HepG2 (cell line): ENCODE results near the gene SEMA7A. TPM values are rescaled to one million over a fixed set of nuclear protein-coding genes. Genes with fewer than 3 reads are reported as not detected.
A peak's percentile ranks its signal among the peaks of the same experiment; 100 is the strongest.

Experiments
- ATAC-seq: fragments of 200-7000 bp; cut with Tn5 transposase; 3 replicates; pipeline ENCODE4 v1.9.1; 2020; ENCODE audit warnings: mild to moderate bottlenecking, moderate library complexity
- BruUV-seq: library from RNA; stranded (reverse); fragments of 400-500 nt; replicated peaks from 2 replicates; lab custom pipeline; 2021; lab: Mats Ljungman, UMichigan
- CTCF ChIA-PET: fragments of 300-600 bp; formaldehyde crosslinking; extraction: SDS; loops from one replicate; lab custom pipeline; 2021; ENCODE audit warnings: low total read pairs, inconsistent platforms, low intra/inter-chr PET ratio; lab: Yijun Ruan, JAX
- POLR2A ChIA-PET: fragments of 350-600 bp; sonication (Branson Sonifier 250); formaldehyde crosslinking; loops from one replicate; lab custom pipeline; 2020; ENCODE audit warnings: antibody characterized with exemption, inconsistent platforms; lab: Yijun Ruan, JAX
- DNase-seq: peaks from one replicate; pipeline ENCODE4 v3.0.0-alpha.2; 2015; ENCODE audit warnings: low spot score
- FAIRE-seq: peaks from 3 replicates; lab custom pipeline; 2011; peaks lifted over from hg19 to GRCh38; lab: Jason Lieb, UNC
- H2AFZ ChIP-seq: one replicate; pipeline ENCODE4 v1.6.1; 2011; ENCODE audit warnings: low read length, inconsistent platforms
- H3K27ac ChIP-seq: fragments of 300-600 bp; 3 replicates; pipeline ENCODE4 v1.8.0; 2011; ENCODE audit warnings: mixed run types, mild to moderate bottlenecking, mixed read lengths, low read length, inconsistent platforms; ENCODE audit not compliant: insufficient read depth; ENCODE audit errors: extremely low read length
- H3K27me3 ChIP-seq, 2 experiments: fragments of 200-600 bp in 1 of 2; 2 replicates in 1 of 2; 3 replicates in 1 of 2; pipeline versions ENCODE4 v1.6.0 to v1.8.0; 2011; ENCODE audit warnings: low read length in 2 of 2, mild to moderate bottlenecking in 2 of 2, moderate library complexity in 2 of 2, inconsistent platforms in 1 of 2; ENCODE audit not compliant: insufficient read depth in 2 of 2, control insufficient read depth in 1 of 2
- H3K36me3 ChIP-seq, 2 experiments: fragments of 200-600 bp in 1 of 2; replicated peaks in 1 of 2; 2 replicates in 1 of 2; 3 replicates in 1 of 2; pipeline versions ENCODE4 v1.5.1 to v1.8.0; 2011; ENCODE audit warnings: low read length in 2 of 2, inconsistent platforms in 1 of 2; ENCODE audit not compliant: insufficient read depth in 2 of 2, control insufficient read depth in 1 of 2
- H3K4me1 ChIP-seq: 2 replicates; pipeline ENCODE4 v1.5.1; 2012; ENCODE audit warnings: low read length, inconsistent platforms; ENCODE audit not compliant: insufficient read depth
- H3K4me2 ChIP-seq: 2 replicates; pipeline ENCODE4 v1.6.0; 2011; ENCODE audit warnings: low read depth, low read length, inconsistent platforms
- H3K4me3 ChIP-seq, 3 experiments: fragments of 200-600 bp in 1 of 3; sonication (generic), shearing (Covaris generic) in 1 of 3; replicated peaks in 1 of 3; 2 replicates each; pipeline ENCODE4 v1.5.1; 2011 to 2016; ENCODE audit warnings: low read length in 3 of 3, inconsistent platforms in 2 of 3, low read depth in 2 of 3, mild to moderate bottlenecking in 2 of 3, control low read depth in 1 of 3, mixed read lengths in 1 of 3; ENCODE audit not compliant: insufficient read depth in 1 of 3
- H3K79me2 ChIP-seq: one replicate; pipeline ENCODE4 v1.6.1; 2011; ENCODE audit warnings: low read length, inconsistent platforms; ENCODE audit not compliant: insufficient read depth
- H3K9ac ChIP-seq: 2 replicates; pipeline ENCODE4 v1.6.0; 2011; ENCODE audit warnings: mild to moderate bottlenecking, low read depth, low read length, inconsistent platforms; ENCODE audit not compliant: insufficient read depth
- H3K9me3 ChIP-seq: 2 replicates; pipeline ENCODE4 v1.5.1; 2012; ENCODE audit warnings: mild to moderate bottlenecking, low read length
- H4K20me1 ChIP-seq: 2 replicates; pipeline ENCODE4 v1.6.0; 2011; ENCODE audit warnings: inconsistent platforms, mild to moderate bottlenecking, low read length, moderate library complexity; ENCODE audit not compliant: insufficient read depth
- ARNTL ChIP-seq: sonication (generic); formaldehyde crosslinking; IDR thresholded peaks from 2 replicates; pipeline ENCODE4 v1.4.0; 2020; ENCODE audit warnings: mild to moderate bottlenecking, missing genetic modification reagents
- HIVEP1 ChIP-seq: sonication (generic); formaldehyde crosslinking; IDR thresholded peaks from 2 replicates; pipeline ENCODE4 v1.4.0; 2020; ENCODE audit warnings: mild to moderate bottlenecking, missing genetic modification reagents
- HNF1A ChIP-seq, 2 experiments: sonication (generic) in 1 of 2; formaldehyde crosslinking in 1 of 2; IDR thresholded peaks; 2 replicates each; pipeline versions ENCODE4 v1.4.0 to v1.6.1; 2016 to 2020; ENCODE audit warnings: borderline replicate concordance in 1 of 2, low read depth in 1 of 2, mild to moderate bottlenecking in 1 of 2, missing genetic modification reagents in 1 of 2
- HNF1B ChIP-seq: sonication (generic); formaldehyde crosslinking; IDR thresholded peaks from 2 replicates; pipeline ENCODE4 v1.5.1; 2020; ENCODE audit warnings: mild to moderate bottlenecking, moderate library complexity, missing genetic modification reagents
- PHB2 ChIP-seq: fragments of 450-650 bp; IDR thresholded peaks from 2 replicates; pipeline ENCODE4 v1.6.1; 2018; ENCODE audit not compliant: partially characterized antibody
- SMARCE1 ChIP-seq: fragments of 450-650 bp; IDR thresholded peaks from 2 replicates; pipeline ENCODE4 v1.6.1; 2017; ENCODE audit warnings: borderline replicate concordance
- ZNF609 ChIP-seq: sonication (generic); formaldehyde crosslinking; IDR thresholded peaks from 2 replicates; pipeline ENCODE4 v1.4.0; 2020; ENCODE audit warnings: mild to moderate bottlenecking, missing genetic modification reagents, borderline replicate concordance
- ZNF75D ChIP-seq: sonication (generic); formaldehyde crosslinking; IDR thresholded peaks from 2 replicates; pipeline ENCODE4 v1.8.1; 2023; ENCODE audit warnings: missing genetic modification reagents, mild to moderate bottlenecking, borderline replicate concordance
- ZNF761 ChIP-seq: sonication (generic); formaldehyde crosslinking; conservative IDR thresholded peaks from 2 replicates; pipeline ENCODE4 v1.4.0; 2020; ENCODE audit warnings: mild to moderate bottlenecking, missing genetic modification reagents
- WGBS: methylation state at CpG from one replicate; pipeline ENCODE4 v1.1.6; 2017; ENCODE audit warnings: low lambda C conversion rate; 5-methylcytosine and 5-hydroxymethylcytosine counted together
- in situ Hi-C: cut with HindIII; loops from 2 replicates; pipeline ENCODE4 v1.10.0; 2017; ENCODE audit warnings: low pct_unique_long_range_greater_than_20kb; ENCODE audit not compliant: extremely low pct_ligation_motif_present
- intact Hi-C: fragments of 100-400 bp; cut with micrococcal nuclease; formaldehyde crosslinking; loops from one replicate; pipeline ENCODE4 v1.10.0; 2022; ENCODE audit not compliant: unreplicated experiment
- polyA plus RNA-seq, 8 experiments: library from polyadenylated mRNA; depleted of rRNA in 3 of 8; stranded (reverse) in 7 of 8; unstranded in 1 of 8; fragments of >200 nt; fragmentation: Illumina TruSeq in 4 of 8; extraction: Trizol in 4 of 8; gene quantifications; 2 replicates each; pipeline versions ENCODE4 v1.2.1 to v1.2.3, GENCODE V29; 2011 to 2016; ENCODE audit warnings: low read depth in 4 of 8, missing spikeins in 1 of 8, mixed read lengths in 1 of 8; ENCODE audit not compliant: insufficient read depth in 1 of 8
- total RNA-seq, 5 experiments: library from RNA; depleted of rRNA; stranded (reverse); fragments of >200 nt; fragmentation: Illumina TruSeq; extraction: Trizol; gene quantifications; 2 replicates each; pipeline ENCODE4 v1.2.3, GENCODE V29; 2016; ENCODE audit warnings: low read depth in 1 of 5

SEMA7A gene
- total and polyA plus RNA-seq, 2 of the 13 experiments (the other 11 are each of a cell fraction or from before 2014, with no cell fraction given), result 9.0 to 15.8 TPM

DNA sequence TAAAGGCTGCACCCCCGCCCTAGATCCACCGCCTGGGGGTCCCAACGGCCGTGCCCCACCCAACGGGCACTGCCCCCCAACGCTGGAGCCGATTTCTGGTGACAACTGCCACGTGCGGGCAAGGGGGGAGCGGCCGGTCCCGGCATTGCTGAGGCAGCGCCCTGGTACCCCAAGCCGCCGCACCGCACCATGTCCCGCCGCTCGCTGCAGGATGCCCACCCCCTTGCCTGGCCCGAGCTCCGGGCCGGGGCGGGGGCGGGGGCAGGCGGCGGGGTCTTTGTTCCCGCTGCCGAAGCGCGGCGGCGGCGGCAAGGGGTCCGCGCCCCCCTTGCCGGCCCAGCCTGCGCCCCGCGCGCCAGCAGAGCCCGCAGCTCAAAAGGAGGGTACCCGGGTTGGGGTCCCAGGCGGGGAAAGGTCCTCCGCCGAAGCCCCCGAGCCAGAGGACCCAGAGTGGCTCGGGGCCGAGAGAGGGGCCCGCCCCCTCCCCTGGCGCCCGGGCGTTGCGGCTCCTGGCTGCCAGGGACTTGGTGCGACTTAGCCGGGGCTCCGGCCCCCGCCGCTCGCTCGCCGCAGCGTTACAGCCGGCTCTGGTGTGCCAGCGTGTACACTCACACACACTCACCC, 678 bp downstream of the SEMA7A start (continued):
- no peak for TF ChIP-seq ZNF609

DNA sequence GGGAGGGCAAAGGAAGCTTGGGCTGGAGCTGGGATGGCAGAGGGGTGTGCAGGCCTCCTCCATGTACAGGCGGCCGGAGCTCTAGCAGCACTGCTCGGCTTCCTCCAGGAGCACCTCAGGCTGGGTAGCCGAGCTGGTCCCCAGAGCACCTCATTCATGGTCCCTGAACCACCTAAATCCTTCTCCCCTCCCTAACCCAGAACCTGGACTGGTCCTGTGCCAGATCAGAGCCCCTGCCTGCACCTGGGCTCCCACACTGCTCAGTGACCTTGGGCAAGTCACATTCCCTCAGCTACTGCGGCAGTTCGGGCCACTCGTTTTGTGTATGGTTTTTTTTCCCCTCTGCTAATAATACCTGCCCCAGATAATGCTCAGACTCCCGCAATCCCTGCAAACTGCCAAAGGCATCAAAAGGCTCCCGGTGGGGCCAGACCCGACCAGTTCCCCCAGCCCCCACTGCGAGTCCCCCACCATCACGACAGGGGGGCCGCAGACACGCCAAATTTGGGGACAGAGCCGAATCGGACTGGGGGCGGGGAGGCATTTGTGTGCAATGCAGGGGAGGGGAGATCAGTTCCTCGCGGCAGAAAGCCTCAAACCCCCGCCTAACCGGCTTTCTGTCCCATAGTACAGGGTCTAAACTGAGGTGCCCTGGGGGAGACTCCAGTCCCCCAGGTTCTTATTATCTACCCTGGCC, 1.3 kb downstream of the SEMA7A start:
- Histone ChIP-seq H3K9ac (peak overlapping the region; percentile 55), H3K4me2 (peak overlapping the region; percentile 75), H3K27ac (no peak overlapping the region), H3K4me1 (peaks cover 71% of the 10 kb centered on the region), H3K36me3 (peaks cover 12 to 19% of the 10 kb centered on the region in 2 experiments; a peak in 4 of 5 replicates), H3K27me3 (no peaks in the 10 kb centered on the region), H3K79me2 (peaks cover 52% of the 10 kb centered on the region), H3K4me3 (peak overlapping the region; percentile 80 to 95 (median 87)), H4K20me1 (peaks cover 19% of the 10 kb centered on the region), H3K9me3 (no peaks in the 10 kb centered on the region), H2AFZ (no peak overlapping the region)
- FAIRE-seq, result no peak
- no peak for ATAC-seq
- BruUV-seq, result no TSS peak
- in situ Hi-C loops, result loop anchor here (5.0 kb wide), 1 partner anchor 45 kb away; no protein-coding TSS in a partner anchor
- CTCF ChIA-PET, result no interaction called here
- WGBS, result 0% methylated on average over 4 of the region's 21 CpGs
- intact Hi-C loops, result no loop called here
- POLR2A ChIA-PET, result interaction anchor here (0.9 to 9.8 kb wide), 10 partner anchors 9 to 50 kb away, joined by 3 to 140 read pairs (median 8); partner anchors contain the start of gene UBL7
- DNase-seq, result no peak
- TF ChIP-seq SMARCE1 (no peak), PHB2 (no peak), HNF1A (IDR thresholded peaks at IDR 0.05; ENCODE audit: low read depth) (no peak), HNF1A (CRISPR knock-in tag; IDR thresholded peaks at IDR 0.05; ENCODE audit: borderline replicate concordance) (no peak), HIVEP1 (CRISPR knock-in tag) (no peak), HNF1B (CRISPR knock-in tag) (no peak), ZNF761 (CRISPR knock-in tag) (no peak), ARNTL (CRISPR knock-in tag) (no peak), ZNF75D (CRISPR knock-in tag) (no peak)
